ENCODE results near the gene LY6G5C. TPM values are rescaled to one million over a fixed set of nuclear protein-coding genes. Genes with fewer than 3 reads are reported as not detected.
A peak's percentile ranks its signal among the peaks of the same experiment; 100 is the strongest.

The LY6G5C gene
- total and polyA plus RNA-seq, 9 of the 15 experiments (the other 6 are each of a cell fraction or from before 2014, with no cell fraction given), result 0.10 to 0.67 (median 0.46) TPM; not detected in 4

GRCh38 chr6:31727034-31727716, 46.3 kb upstream of the LY6G5C start (continued):
- TF ChIP-seq MCM7 (IDR thresholded peaks at IDR 0.05) (no peak), POLR2A (conservative IDR thresholded peaks at IDR 0.05) (no peak), ZNF507 (tag; conservative IDR thresholded peaks at IDR 0.05) (no peak), HMG20B (CRISPR knock-in tag; IDR thresholded peaks at IDR 0.05) (no peak), ZKSCAN3 (CRISPR knock-in tag; IDR thresholded peaks at IDR 0.05) (no peak), TOE1 (IDR thresholded peaks at IDR 0.05; ENCODE audit: borderline replicate concordance) (no peak), TOE1 (CRISPR knock-in tag; IDR thresholded peaks at IDR 0.05; ENCODE audit: borderline replicate concordance, low read depth) (no peak), ZNF395 (CRISPR knock-in tag; IDR thresholded peaks at IDR 0.05) (no peak), E2F5 (CRISPR knock-in tag; IDR thresholded peaks at IDR 0.05) (0 out of 2 replicates have a peak, but pooled peaks have one; percentile 77), ZNF408 (CRISPR knock-in tag; IDR thresholded peaks at IDR 0.05; ENCODE audit: low read depth) (no peak), ZNF134 (CRISPR knock-in tag; conservative IDR thresholded peaks at IDR 0.05) (no peak), GATAD2A (IDR thresholded peaks at IDR 0.05) (no peak), TAF15 (IDR thresholded peaks at IDR 0.05; ENCODE audit: low read depth, low read length) (no peak), HMGXB4 (CRISPR knock-in tag; IDR thresholded peaks at IDR 0.05) (no peak), ELK1 (CRISPR knock-in tag; IDR thresholded peaks at IDR 0.05) (no peak), NFXL1 (CRISPR knock-in tag; IDR thresholded peaks at IDR 0.05) (no peak), ATF6 (CRISPR knock-in tag; IDR thresholded peaks at IDR 0.05) (no peak), POLR3A (IDR thresholded peaks at IDR 0.05; ENCODE audit: borderline replicate concordance, extremely low read depth, insufficient read depth, insufficient read length) (no peak)
